IMR-90 (cell line): ENCODE measurements around the gene SMIM33. TPM values are rescaled to one million over a fixed set of nuclear protein-coding genes. Genes with fewer than 3 reads are reported as not detected.

Experiments used
- ATAC-seq: fragments of 200-7000 bp; cut with Tn5 transposase; 2 replicates; pipeline ENCODE4 v1.9.1; 2020; ENCODE audit warnings: low read depth, mild to moderate bottlenecking, moderate library complexity
- BruUV-seq: library from RNA; stranded (reverse); fragments of 400-500 nt; replicated peaks from 2 replicates; lab custom pipeline; 2021; lab: Mats Ljungman, UMichigan
- CTCF ChIA-PET: fragments of 300-600 bp; formaldehyde crosslinking; extraction: SDS; loops from one replicate; lab custom pipeline; 2021; ENCODE audit warnings: antibody characterized with exemption; lab: Yijun Ruan, JAX
- POLR2A ChIA-PET: fragments of 300-600 bp; sonication (Branson Sonifier 250); formaldehyde crosslinking; loops from one replicate; lab custom pipeline; 2022; ENCODE audit warnings: antibody characterized with exemption; ENCODE audit not compliant: unreplicated experiment; lab: Charles Lee
- DNase-seq: peaks from one replicate; pipeline ENCODE4 v3.0.0; 2013
- H2AFZ ChIP-seq: replicated peaks from 2 replicates; pipeline ENCODE3; 2013; ENCODE audit warnings: low read length, mild to moderate bottlenecking; ENCODE audit not compliant: poor library complexity
- H2AK5ac ChIP-seq: 2 replicates; pipeline ENCODE4 v1.6.1; 2013; ENCODE audit warnings: low read depth, low read length, inconsistent platforms
- H2AK9ac ChIP-seq: replicated peaks from 2 replicates; pipeline ENCODE3; 2013; ENCODE audit warnings: mild to moderate bottlenecking, low read depth, low read length, moderate library complexity; ENCODE audit not compliant: poor library complexity
- H2BK120ac ChIP-seq: 2 replicates; pipeline ENCODE4 v1.6.1; 2013; ENCODE audit warnings: low read depth, low read length, inconsistent platforms
- H2BK15ac ChIP-seq: 3 replicates; pipeline ENCODE4 v1.6.1; 2013; ENCODE audit warnings: low read depth, low read length, inconsistent platforms
- H2BK20ac ChIP-seq: 2 replicates; pipeline ENCODE4 v1.6.1; 2013; ENCODE audit warnings: low read depth, mild to moderate bottlenecking, inconsistent platforms, low read length, moderate library complexity
- H2BK5ac ChIP-seq: 2 replicates; pipeline ENCODE4 v1.6.1; 2013; ENCODE audit warnings: mild to moderate bottlenecking, low read depth, low read length, inconsistent platforms; ENCODE audit not compliant: poor library complexity, severe bottlenecking
- H3K14ac ChIP-seq: replicated peaks from 2 replicates; pipeline ENCODE4 v1.6.1; 2013; ENCODE audit warnings: low read depth, low read length, inconsistent platforms
- H3K18ac ChIP-seq: 2 replicates; pipeline ENCODE4 v1.6.1; 2013; ENCODE audit warnings: low read depth, low read length, control low read depth
- H3K23ac ChIP-seq: 2 replicates; pipeline ENCODE4 v1.6.1; 2013; ENCODE audit warnings: low read depth, low read length, inconsistent platforms
- H3K27ac ChIP-seq: 2 replicates; pipeline ENCODE4 v1.5.1; 2013; ENCODE audit warnings: mild to moderate bottlenecking, control low read depth, low read length; ENCODE audit not compliant: insufficient read depth
- H3K27me3 ChIP-seq: 2 replicates; pipeline ENCODE4 v1.6.1; 2013; ENCODE audit warnings: low read length; ENCODE audit not compliant: control insufficient read depth, insufficient read depth
- H3K36me3 ChIP-seq: 2 replicates; pipeline ENCODE4 v1.6.1; 2013; ENCODE audit warnings: low read length, mixed read lengths; ENCODE audit not compliant: control insufficient read depth, insufficient read depth
- H3K4ac ChIP-seq: 2 replicates; pipeline ENCODE4 v1.6.1; 2013; ENCODE audit warnings: low read depth, low read length, inconsistent platforms
- H3K4me1 ChIP-seq: 2 replicates; pipeline ENCODE4 v1.6.1; 2013; ENCODE audit warnings: low read length, mixed read lengths; ENCODE audit not compliant: control insufficient read depth, insufficient read depth
- H3K4me2 ChIP-seq: 2 replicates; pipeline ENCODE4 v1.6.1; 2013; ENCODE audit warnings: low read depth, mild to moderate bottlenecking, control low read depth, low read length, moderate library complexity
- H3K4me3 ChIP-seq: 2 replicates; pipeline ENCODE4 v1.5.1; 2013; ENCODE audit warnings: low read depth, mild to moderate bottlenecking, control low read depth, low read length, moderate library complexity; ENCODE audit not compliant: insufficient read depth
- H3K56ac ChIP-seq: 2 replicates; pipeline ENCODE4 v1.6.1; 2013; ENCODE audit warnings: low read length, inconsistent platforms; ENCODE audit not compliant: insufficient read depth; ENCODE audit errors: extremely low read depth
- H3K79me1 ChIP-seq, 2 experiments: 2 replicates each; pipeline ENCODE4 v1.6.1; 2013; ENCODE audit warnings: low read length in 2 of 2, inconsistent platforms in 1 of 2, low read depth in 1 of 2
- H3K9ac ChIP-seq: 2 replicates; pipeline ENCODE4 v1.6.1; 2013; ENCODE audit warnings: low read depth, low read length, control low read depth
- H3K9me1 ChIP-seq: 2 replicates; pipeline ENCODE4 v1.6.1; 2013; ENCODE audit warnings: low read length, inconsistent platforms; ENCODE audit not compliant: insufficient read depth
- H3K9me3 ChIP-seq: 2 replicates; pipeline ENCODE4 v1.6.1; 2013; ENCODE audit warnings: low read length; ENCODE audit not compliant: control insufficient read depth, insufficient read depth
- H4K20me1 ChIP-seq: 2 replicates; pipeline ENCODE4 v1.6.1; 2013; ENCODE audit warnings: low read length, inconsistent platforms; ENCODE audit not compliant: insufficient read depth
- H4K5ac ChIP-seq: 2 replicates; pipeline ENCODE4 v1.6.1; 2013; ENCODE audit warnings: mild to moderate bottlenecking, low read depth, low read length, control low read depth
- H4K8ac ChIP-seq, 2 experiments: 2 replicates each; pipeline ENCODE4 v1.6.1; 2013; ENCODE audit warnings: low read depth in 2 of 2, low read length in 2 of 2, control low read depth in 1 of 2, inconsistent platforms in 1 of 2
- H4K91ac ChIP-seq: 2 replicates; pipeline ENCODE4 v1.6.1; 2013; ENCODE audit warnings: low read depth, low read length, inconsistent platforms; ENCODE audit not compliant: insufficient read depth
- FOS ChIP-seq: fragments of 150-350 bp; IDR thresholded peaks from 2 replicates; pipeline ENCODE4 v1.6.1; 2016; ENCODE audit warnings: low read depth, low read length
- MAFK ChIP-seq: IDR thresholded peaks from 2 replicates; pipeline ENCODE4 v1.6.1; 2012; ENCODE audit warnings: low read depth, low read length, improper control_type of control experiment
- MXI1 ChIP-seq: IDR thresholded peaks from 2 replicates; pipeline ENCODE4 v1.6.1; 2012; ENCODE audit warnings: low read depth, mild to moderate bottlenecking, low read length, moderate library complexity, borderline replicate concordance
- WGBS, 2 experiments: methylation state at CpG; one replicate each; pipeline versions ENCODE4 v1.1.5 to v1.1.7; 2013; ENCODE audit warnings: missing lambda C conversion rate in 2 of 2; ENCODE audit not compliant: insufficient read length in 1 of 2; ENCODE audit errors: extremely low coverage in 2 of 2; 5-methylcytosine and 5-hydroxymethylcytosine counted together
- dilution Hi-C: fragments of 300-500 bp; cut with HindIII; formaldehyde crosslinking; loops from one replicate; pipeline ENCODE4 v1.14.3; 2018; ENCODE audit warnings: low sequenced_read_pairs; ENCODE audit not compliant: unreplicated experiment
- in situ Hi-C: fragments of 300-500 bp; cut with MboI; formaldehyde crosslinking; loops from 3 replicates; pipeline ENCODE4 v1.14.3; 2019; ENCODE audit warnings: low sequenced_read_pairs, inconsistent platforms, mixed read lengths
- intact Hi-C: fragments of 100-400 bp; cut with micrococcal nuclease; formaldehyde crosslinking; loops from 2 replicates; pipeline ENCODE4 v1.10.0; 2022
- polyA plus RNA-seq, 3 experiments: library from polyadenylated mRNA; depleted of rRNA; stranded (reverse); fragments of >200 nt; gene quantifications; 2 replicates each; pipeline ENCODE4 v1.2.3, GENCODE V29; 2012; ENCODE audit warnings: low replicate concordance in 1 of 3
- total RNA-seq: library from RNA; depleted of rRNA; stranded (reverse); fragments of >200 nt; gene quantifications from 2 replicates; pipeline ENCODE4 v1.2.3, GENCODE V29; 2012

Gene SMIM33
- total and polyA plus RNA-seq, 2 of the 4 experiments (the other 2 are of a cell fraction), result not detected

DNA sequence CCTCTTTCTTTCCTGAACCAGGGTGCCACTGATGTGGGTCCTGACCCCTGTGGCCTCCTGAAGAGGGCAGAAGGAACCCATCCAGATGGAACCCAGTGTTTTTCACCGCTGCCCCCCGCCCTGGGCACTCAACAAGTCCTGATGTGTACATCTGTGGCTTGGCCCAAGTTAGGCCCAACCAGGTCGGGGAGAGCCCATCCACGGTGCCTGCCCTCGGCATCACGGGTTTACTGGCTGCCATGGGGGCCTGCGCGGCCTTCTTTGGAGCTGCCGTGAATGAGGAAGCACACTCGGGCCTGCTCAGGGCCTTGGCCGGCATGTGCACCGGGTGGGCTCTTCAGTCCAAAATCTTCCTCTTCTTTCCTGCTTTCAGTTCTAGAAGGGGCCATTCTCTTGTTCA lies 14.0 kb upstream of the SMIM33 start:
- intact Hi-C loops, result no loop called here
- dilution Hi-C loops, result no loop called here

More for the DNA sequence above, 14.0 kb upstream of the SMIM33 start:
- Histone ChIP-seq H2AK5ac (no peak overlapping the region), H4K91ac (no peak overlapping the region), H3K9me1 (peaks cover 38% of the 10 kb centered on the region), H2AK9ac (peak overlapping the region; percentile 16), H3K18ac (no peak overlapping the region), H3K23ac (no peak overlapping the region), H3K4me3 (no peak overlapping the region), H3K79me1 (no peaks in the 10 kb centered on the region; a peak in 1 of 4 replicates), H3K56ac (no peak overlapping the region), H4K20me1 (no peaks in the 10 kb centered on the region), H3K36me3 (no peaks in the 10 kb centered on the region), H3K9me3 (no peaks in the 10 kb centered on the region), H2BK5ac (no peak overlapping the region), H3K4ac (no peak overlapping the region), H4K8ac (no peak overlapping the region), H3K4me2 (no peak overlapping the region), H4K5ac (no peak overlapping the region), H2AFZ (no peak overlapping the region), H3K4me1 (peaks cover 12% of the 10 kb centered on the region), H3K9ac (no peak overlapping the region), H3K14ac (no peak overlapping the region), H2BK120ac (no peak overlapping the region), H2BK20ac (no peak overlapping the region), H2BK15ac (no peak overlapping the region), H3K27me3 (no peaks in the 10 kb centered on the region), H3K27ac (no peak overlapping the region)
- ATAC-seq, result no peak
- TF ChIP-seq MAFK (no peak), MXI1 (no peak), FOS (no peak)
- CTCF ChIA-PET, result no interaction called here
- WGBS, 2 experiments, result 96% methylated on average over 9 of the region's 12 CpGs; no CpG with 5 or more reads in 1 of the 2 experiments
- DNase-seq, result no peak
- POLR2A ChIA-PET, result no interaction called here
- in situ Hi-C loops, result no loop called here
- no TSS peak for BruUV-seq
